Activated T-cell treated with anti-CD3 and anti-CD28 coated beads, Interleukin-2, amount 50 U/mL, for 48 hours (primary cell): Measurements from ENCODE around the gene RIN3.
"Not testable (repeated sequence)": the region's sequence is repeated elsewhere in the genome, so short reads cannot be mapped to it uniquely, and the experiment has no call there.

Experiments
- DNase-seq, 2 experiments: peaks; one replicate each; pipeline ENCODE4 v3.0.0-alpha.2; 2020

RIN3 gene

GRCh38 chr14:92632546-92633273 lies 119.1 kb downstream of the RIN3 start:
- no peak for DNase-seq

GRCh38 chr14:92633274-92633616 lies 119.7 kb downstream of the RIN3 start:
- DNase-seq = no peak

GRCh38 chr14:92633724-92634123 lies 120.1 kb downstream of the RIN3 start:
- DNase-seq = no peak

- DNase-seq = no peak
These were observed 121.5 kb downstream of the RIN3 start for GRCh38 chr14:92635031-92635430.

- no peak for DNase-seq
These were observed 122.3 kb downstream of the RIN3 start for GRCh38 chr14:92635896-92636295.

GRCh38 chr14:92637228-92637627 lies 123.6 kb downstream of the RIN3 start:
- no peak for DNase-seq

- DNase-seq = no peak
These were observed 124.3 kb downstream of the RIN3 start for GRCh38 chr14:92637864-92638263.

- DNase-seq = no peak
These were observed 124.7 kb downstream of the RIN3 start for GRCh38 chr14:92638266-92638665.

- DNase-seq = no peak
These were observed 125.3 kb downstream of the RIN3 start for GRCh38 chr14:92638904-92639303.

- not testable (repeated sequence) for DNase-seq
These were observed 126.0 kb downstream of the RIN3 start for GRCh38 chr14:92639472-92640117.

- no peak for DNase-seq
These were observed 127.7 kb downstream of the RIN3 start for GRCh38 chr14:92641306-92641705.

GRCh38 chr14:92644171-92644969 lies 130.8 kb downstream of the RIN3 start:
- no peak for DNase-seq

- DNase-seq = no peak
These were observed 131.5 kb downstream of the RIN3 start for GRCh38 chr14:92644970-92645515.

- DNase-seq = no peak
These were observed 132.4 kb downstream of the RIN3 start for GRCh38 chr14:92645841-92646478.

- no peak for DNase-seq
These were observed 133.6 kb downstream of the RIN3 start for GRCh38 chr14:92646952-92647796.

- no peak for DNase-seq
These were observed 134.3 kb downstream of the RIN3 start for GRCh38 chr14:92647797-92648279.

GRCh38 chr14:92649066-92649465 lies 135.5 kb downstream of the RIN3 start:
- no peak for DNase-seq

GRCh38 chr14:92649934-92650545 lies 136.5 kb downstream of the RIN3 start:
- DNase-seq = peak in 1 of 2 experiments; percentile 38

- no peak for DNase-seq
These were observed 137.1 kb downstream of the RIN3 start for GRCh38 chr14:92650581-92651105.

- DNase-seq = peak; percentile 87
These were observed 137.7 kb downstream of the RIN3 start for GRCh38 chr14:92651106-92651757.
